SK-N-MC (cell line): ENCODE results near the gene YLPM1.
"Not testable (repeated sequence)": the region's sequence is repeated elsewhere in the genome, so short reads cannot be mapped to it uniquely, and the experiment has no call there.

Experiments
- DNase-seq: peaks from one replicate; pipeline ENCODE4 v3.0.0-alpha.2; 2011; ENCODE audit warnings: low read depth, low spot score
- H3K27ac ChIP-seq: fragments of 200-600 bp; sonication (generic); 2 replicates; pipeline ENCODE4 v1.5.1; 2016; ENCODE audit warnings: mixed run types
- H3K36me3 ChIP-seq: fragments of 200-600 bp; sonication (generic); 2 replicates; pipeline ENCODE4 v1.6.1; 2017; ENCODE audit warnings: antibody characterized with exemption, low read length, mixed read lengths; ENCODE audit not compliant: insufficient read depth
- H3K4me3 ChIP-seq: fragments of 200-600 bp; sonication (generic); 2 replicates; pipeline ENCODE4 v1.5.1; 2016
- H3K9ac ChIP-seq: fragments of 200-600 bp; sonication (generic); 2 replicates; pipeline ENCODE4 v1.8.0; 2017; ENCODE audit warnings: mixed run types, mixed read lengths; ENCODE audit not compliant: insufficient read length
- H3K9me3 ChIP-seq: fragments of 200-600 bp; sonication (generic); 2 replicates; pipeline ENCODE4 v1.6.1; 2017; ENCODE audit warnings: low read depth, mild to moderate bottlenecking, antibody characterized with exemption, low read length, moderate library complexity, mixed read lengths
- EZH2 ChIP-seq: fragments of 200-600 bp; sonication (generic); IDR thresholded peaks from one replicate; pipeline ENCODE4 v1.6.1; 2017; ENCODE audit warnings: antibody characterized with exemption
- FOXP2 ChIP-seq: optimal IDR thresholded peaks from 2 replicates; pipeline ENCODE3; 2011; ENCODE audit warnings: mild to moderate bottlenecking, moderate library complexity; ENCODE audit not compliant: insufficient read depth; ENCODE audit errors: extremely low read length, control extremely low read depth
- POLR2AphosphoS5 ChIP-seq: IDR thresholded peaks from 2 replicates; pipeline ENCODE4 v1.6.1; 2012; ENCODE audit warnings: mild to moderate bottlenecking, low read depth, low read length, borderline replicate concordance

YLPM1 gene

GRCh38 chr14:74739293-74740030, 23.7 kb upstream of the YLPM1 start:
- peaks cover 40% of the 10 kb centered on the region for H3K36me3 ChIP-seq
- no peak overlapping the region for H3K27ac ChIP-seq
- H3K9ac ChIP-seq, result no peak overlapping the region
- no peak overlapping the region for H3K4me3 ChIP-seq
- no peak for DNase-seq
- TF ChIP-seq FOXP2 (no peak), EZH2 (no peak), POLR2AphosphoS5 (no peak)
- H3K9me3 ChIP-seq, result no peaks in the 10 kb centered on the region

DNA sequence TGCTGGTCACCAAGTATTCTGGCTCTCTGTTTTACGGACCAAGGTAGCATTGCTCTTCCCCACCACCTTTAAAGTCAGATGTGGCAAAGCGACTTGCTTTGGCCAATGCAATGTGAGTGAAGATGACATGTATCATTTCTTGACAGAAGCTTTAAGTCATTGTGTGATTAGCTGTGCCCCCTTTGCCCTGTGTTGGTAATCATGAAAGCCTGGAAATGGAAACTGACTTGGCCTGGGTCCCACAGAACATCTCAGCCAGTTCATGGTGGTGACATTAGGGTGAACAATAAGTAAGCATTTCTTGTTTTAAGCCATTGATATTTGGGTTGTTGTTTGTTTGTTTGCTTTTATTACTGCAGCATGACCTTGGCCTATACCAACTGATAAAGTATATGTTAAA, 15.9 kb upstream of the YLPM1 start:
- no peak overlapping the region for H3K9ac ChIP-seq
- no peak overlapping the region for H3K27ac ChIP-seq
- no peak for DNase-seq
- H3K4me3 ChIP-seq, result no peak overlapping the region
- no peaks in the 10 kb centered on the region for H3K9me3 ChIP-seq
- TF ChIP-seq POLR2AphosphoS5 (no peak), FOXP2 (no peak), EZH2 (no peak)
- no peaks in the 10 kb centered on the region for H3K36me3 ChIP-seq

- no peak for TF ChIP-seq EZH2
- TF ChIP-seq POLR2AphosphoS5, result no peak
- no peak for TF ChIP-seq FOXP2
- no peaks in the 10 kb centered on the region for H3K36me3 ChIP-seq
- no peak overlapping the region for H3K4me3 ChIP-seq
- no peak overlapping the region for H3K27ac ChIP-seq
- DNase-seq, result no peak
- H3K9ac ChIP-seq, result no peak overlapping the region
- peaks cover 3% of the 10 kb centered on the region; the same call in 1 of the 2 replicates for H3K9me3 ChIP-seq
Measured at GRCh38 chr14:74754157-74754556, 9.0 kb upstream of the YLPM1 start.

DNA sequence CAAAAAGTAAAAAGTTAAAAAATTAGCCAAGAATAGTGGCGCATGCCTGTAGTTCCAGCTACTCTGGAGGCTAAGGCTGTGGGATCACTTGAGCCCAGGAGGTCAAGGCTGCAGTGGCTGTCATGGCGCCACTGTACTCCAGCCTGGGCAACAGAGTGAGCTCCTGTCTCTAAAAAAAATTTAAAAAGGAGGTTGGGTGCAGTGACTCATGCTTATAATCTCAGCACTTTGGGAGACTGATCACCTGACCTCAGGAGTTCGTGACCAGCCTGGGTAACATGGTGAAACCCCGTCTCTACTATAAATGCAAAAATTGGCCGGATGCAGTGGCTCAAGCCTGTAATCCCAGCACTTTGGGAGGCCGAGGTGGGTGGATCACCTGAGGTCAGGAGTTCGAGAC, 8.2 kb upstream of the YLPM1 start:
- TF ChIP-seq EZH2 (no peak), FOXP2 (no peak), POLR2AphosphoS5 (no peak)
- no peak for DNase-seq
- Histone ChIP-seq H3K4me3 (no peak overlapping the region), H3K36me3 (no peaks in the 10 kb centered on the region), H3K27ac (no peak overlapping the region), H3K9me3 (peaks cover 3% of the 10 kb centered on the region; the same call in 1 of the 2 replicates), H3K9ac (no peak overlapping the region)

DNA sequence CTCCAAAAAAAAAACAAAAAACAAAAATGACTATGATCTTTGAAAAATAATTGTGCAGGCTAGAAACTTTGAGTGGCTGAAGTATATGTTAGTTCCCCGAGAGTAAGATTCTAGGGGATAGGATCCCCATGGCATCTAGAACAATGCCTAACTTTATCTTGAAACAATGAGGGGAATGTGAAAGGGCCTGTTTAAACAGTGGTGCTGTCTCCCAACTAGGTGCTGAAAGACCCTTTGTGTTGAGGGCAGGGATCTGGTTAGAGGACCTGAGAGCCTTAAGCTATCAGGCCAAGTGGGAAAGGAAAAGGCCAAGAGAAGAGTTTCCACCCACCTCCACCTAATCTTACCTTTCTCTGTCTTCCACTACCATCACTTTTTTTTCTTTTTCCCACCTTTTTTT, 6.8 kb upstream of the YLPM1 start:
- Histone ChIP-seq H3K4me3 (no peak overlapping the region), H3K27ac (no peak overlapping the region), H3K36me3 (no peaks in the 10 kb centered on the region), H3K9ac (no peak overlapping the region), H3K9me3 (peaks cover 3% of the 10 kb centered on the region; the same call in 1 of the 2 replicates)
- DNase-seq, result no peak
- TF ChIP-seq FOXP2 (no peak), POLR2AphosphoS5 (no peak), EZH2 (no peak)

DNA sequence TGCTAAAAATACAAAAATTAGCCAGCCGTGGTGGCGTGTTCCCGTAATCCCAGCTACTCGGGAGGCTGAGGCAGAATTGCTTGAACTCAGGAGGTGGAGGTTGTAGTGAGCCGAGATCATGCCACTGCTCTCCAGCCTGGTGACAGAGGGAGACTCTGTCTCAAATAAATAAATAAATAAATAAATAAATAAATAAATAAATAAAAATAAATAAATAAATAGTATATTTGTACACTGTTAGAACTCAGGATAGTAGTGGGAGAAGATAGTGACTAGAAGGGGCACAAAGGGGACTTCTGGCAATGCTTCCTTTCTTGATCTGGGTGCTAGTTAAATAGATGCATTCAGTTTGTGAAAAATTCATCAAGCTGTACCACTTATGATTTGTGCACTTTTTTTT, 4.6 kb upstream of the YLPM1 start:
- not testable (repeated sequence) for H3K9ac ChIP-seq, DNase-seq, H3K27ac ChIP-seq, H3K4me3 ChIP-seq, H3K36me3 ChIP-seq, H3K9me3 ChIP-seq

GRCh38 chr14:74763803-74764531, 851 bp downstream of the YLPM1 start:
- no peak overlapping the region for H3K27ac ChIP-seq
- no peak for DNase-seq

DNA sequence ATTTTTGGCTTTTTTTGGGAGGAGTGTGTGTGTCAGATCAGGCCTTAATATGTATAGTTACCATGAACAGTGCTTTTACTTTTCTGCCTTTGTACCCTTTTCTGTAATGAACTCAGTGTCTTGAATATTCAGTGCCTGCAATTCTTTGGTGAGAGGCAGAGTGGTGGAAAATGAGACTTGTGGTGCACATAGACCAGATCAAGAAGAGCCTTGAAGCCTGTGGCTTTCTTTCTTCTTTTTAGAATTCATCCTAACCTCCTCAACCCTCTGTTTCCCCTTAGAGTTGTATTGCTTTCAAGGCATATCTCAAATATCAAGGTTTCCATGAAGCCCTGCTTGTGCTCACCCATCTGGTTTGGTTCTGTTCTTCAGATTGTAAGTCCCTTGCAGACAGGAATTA, 2.6 kb downstream of the YLPM1 start:
- peaks cover 28% of the 10 kb centered on the region for H3K36me3 ChIP-seq
- TF ChIP-seq FOXP2 (no peak), POLR2AphosphoS5 (no peak), EZH2 (no peak)
- no peak for DNase-seq
- peak overlapping the region; percentile 99 for H3K9ac ChIP-seq
- H3K9me3 ChIP-seq, result no peaks in the 10 kb centered on the region
- no peak overlapping the region for H3K27ac ChIP-seq
- H3K4me3 ChIP-seq, result peak overlapping the region; percentile 86

More at GRCh38 chr14:74763803-74764531, 851 bp downstream of the YLPM1 start:
- peaks cover 28% of the 10 kb centered on the region for H3K36me3 ChIP-seq
- H3K4me3 ChIP-seq, result peak overlapping the region; percentile 86
- TF ChIP-seq FOXP2 (no peak), EZH2 (no peak), POLR2AphosphoS5 (no peak; the same call in 1 of the 2 replicates)
- peak overlapping the region; percentile 99 for H3K9ac ChIP-seq
- H3K9me3 ChIP-seq, result no peaks in the 10 kb centered on the region
